HG02840 (cell line): ENCODE data around the gene TSPAN14.

Source experiments
- ATAC-seq: cut with Tn5 transposase; IDR thresholded peaks from one replicate; pipeline ENCODE4 v1.9.1; 2021; ENCODE audit warnings: mild to moderate bottlenecking, moderate library complexity, moderate number of reproducible peaks; ENCODE audit not compliant: unreplicated experiment, low FRiP score

Gene TSPAN14

DNA sequence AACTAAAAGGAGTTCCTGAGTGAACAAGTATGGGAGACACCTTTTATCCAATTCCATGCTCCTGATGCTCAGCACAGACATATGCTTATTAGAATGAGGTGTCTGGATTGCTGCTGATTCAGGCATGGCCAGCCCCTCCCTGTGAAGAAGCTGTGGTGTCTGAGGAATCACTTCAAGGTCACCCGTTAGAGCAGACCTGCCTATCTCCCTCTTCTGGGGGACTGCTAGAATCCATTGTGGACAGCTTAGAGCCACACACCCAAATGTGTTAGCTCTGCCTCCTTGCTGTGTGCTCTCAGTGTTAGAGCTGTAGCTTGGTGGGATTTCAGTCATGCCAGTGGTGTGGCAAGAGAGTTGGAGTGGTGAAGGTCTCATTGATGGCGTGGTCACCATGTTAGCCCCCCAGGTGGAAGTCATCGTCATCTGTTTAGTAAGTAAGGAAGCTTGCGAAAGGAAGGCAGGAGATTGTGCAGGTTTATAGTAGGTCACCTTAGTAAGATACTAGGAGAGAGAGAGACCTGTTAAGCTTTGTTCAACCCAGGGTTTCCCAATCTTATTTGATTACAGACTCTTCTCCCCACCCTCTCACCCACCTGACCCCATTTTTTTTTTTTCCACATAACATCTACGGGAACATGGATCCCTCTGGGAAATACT lies 32.9 kb upstream of the TSPAN14 start:
- ATAC-seq, result no peak

DNA sequence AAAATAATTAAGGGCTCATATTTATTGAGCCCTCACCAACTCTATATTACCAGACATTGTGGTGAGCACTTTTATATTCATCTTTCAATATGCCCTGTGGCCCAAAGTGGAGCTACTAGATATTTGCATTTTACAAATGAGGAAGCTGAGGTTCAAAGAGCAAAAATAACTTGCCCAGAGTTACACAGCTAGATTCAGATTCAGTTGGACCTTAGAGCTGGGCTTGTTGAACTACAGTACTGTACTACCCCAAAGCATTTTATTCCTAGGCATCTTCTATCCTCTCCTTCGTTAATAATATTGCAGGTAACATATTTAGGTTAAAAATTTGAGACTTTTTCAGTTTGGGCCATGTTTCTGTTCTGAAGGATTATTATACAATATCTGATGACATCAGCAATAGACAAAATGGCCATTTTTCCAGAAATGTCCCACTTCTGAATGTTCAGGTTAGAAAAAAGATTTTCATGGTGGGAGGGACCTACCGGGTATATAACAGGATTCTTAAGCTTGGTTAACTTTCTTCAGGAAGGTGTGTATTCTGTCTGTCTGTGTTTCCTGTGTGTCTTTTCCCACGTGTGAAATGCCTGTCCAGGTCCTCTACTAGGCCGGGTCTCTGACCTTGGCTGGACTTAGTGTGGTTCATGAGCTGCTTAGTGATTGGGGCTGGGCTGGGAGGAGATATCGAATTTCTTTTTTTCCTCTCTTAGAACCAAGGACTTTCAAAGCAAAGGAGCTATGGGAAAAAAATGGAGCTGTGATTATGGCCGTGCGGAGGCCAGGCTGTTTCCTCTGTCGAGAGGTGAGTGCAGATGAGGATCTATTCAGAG lies 32.2 kb upstream of the TSPAN14 start:
- peak; percentile 97 for ATAC-seq

GRCh38 chr10:80425901-80426300 lies 28.2 kb upstream of the TSPAN14 start:
- no peak for ATAC-seq

- no peak for ATAC-seq
Measured at GRCh38 chr10:80427541-80427940, 26.6 kb upstream of the TSPAN14 start.

- ATAC-seq, result no peak
Measured at GRCh38 chr10:80429521-80429973, 24.6 kb upstream of the TSPAN14 start.

DNA sequence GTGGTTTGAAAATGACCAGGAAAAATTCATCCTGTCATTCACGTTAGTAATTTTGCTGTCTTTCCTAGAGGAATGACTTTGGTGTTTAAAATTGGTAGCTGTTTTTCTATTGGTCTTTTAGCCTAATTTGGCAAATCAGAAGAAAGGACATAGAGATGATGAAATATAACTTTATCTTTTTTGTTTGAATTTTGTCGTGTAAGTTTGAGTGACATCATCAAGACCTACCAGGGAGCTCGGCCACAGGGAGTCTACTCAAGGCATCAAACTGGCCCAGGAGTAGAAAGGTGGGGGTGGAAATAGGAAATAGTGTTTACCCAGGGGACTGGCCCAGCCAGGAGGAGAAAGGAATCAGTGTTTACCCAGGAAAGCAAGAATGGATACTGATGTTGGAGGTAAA lies 21.0 kb upstream of the TSPAN14 start:
- no peak for ATAC-seq

DNA sequence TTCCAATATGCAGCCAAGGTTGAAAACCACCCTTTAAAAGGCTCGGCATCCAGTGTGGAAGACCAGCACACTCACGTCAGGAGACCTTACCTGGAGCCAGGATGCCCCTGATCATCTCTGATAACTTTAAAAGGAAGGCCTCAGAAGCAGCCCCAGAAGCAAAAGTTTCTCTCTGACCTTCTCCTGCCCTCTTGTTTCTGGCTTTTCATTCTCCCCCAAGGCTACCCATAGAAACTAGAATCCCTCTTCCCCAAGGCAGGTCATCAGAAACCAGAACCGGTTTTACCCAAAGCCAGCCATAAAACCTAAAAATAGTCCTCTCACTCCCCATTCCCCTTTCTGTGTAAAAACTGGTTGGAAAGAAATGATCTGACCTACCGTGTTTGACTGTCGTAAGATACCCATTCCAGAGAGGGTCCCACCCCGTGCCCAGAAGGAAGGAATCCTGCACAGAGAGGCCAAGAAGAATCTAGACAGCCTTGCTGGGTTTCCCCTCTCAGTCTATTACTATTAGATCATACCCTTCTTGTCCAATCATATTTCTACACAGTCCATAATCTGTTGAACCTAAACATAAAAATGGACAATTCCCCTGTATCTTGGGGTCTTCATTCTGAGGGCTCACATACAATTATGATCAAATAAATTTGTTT lies 17.5 kb upstream of the TSPAN14 start:
- ATAC-seq, result no peak

GRCh38 chr10:80437227-80437626 lies 16.9 kb upstream of the TSPAN14 start:
- no peak for ATAC-seq

GRCh38 chr10:80441831-80442230 lies 12.3 kb upstream of the TSPAN14 start:
- ATAC-seq, result no peak

- no peak for ATAC-seq
Measured at GRCh38 chr10:80442879-80443278, 11.2 kb upstream of the TSPAN14 start.

- ATAC-seq, result no peak
Measured at GRCh38 chr10:80443531-80443974, 10.6 kb upstream of the TSPAN14 start.

DNA sequence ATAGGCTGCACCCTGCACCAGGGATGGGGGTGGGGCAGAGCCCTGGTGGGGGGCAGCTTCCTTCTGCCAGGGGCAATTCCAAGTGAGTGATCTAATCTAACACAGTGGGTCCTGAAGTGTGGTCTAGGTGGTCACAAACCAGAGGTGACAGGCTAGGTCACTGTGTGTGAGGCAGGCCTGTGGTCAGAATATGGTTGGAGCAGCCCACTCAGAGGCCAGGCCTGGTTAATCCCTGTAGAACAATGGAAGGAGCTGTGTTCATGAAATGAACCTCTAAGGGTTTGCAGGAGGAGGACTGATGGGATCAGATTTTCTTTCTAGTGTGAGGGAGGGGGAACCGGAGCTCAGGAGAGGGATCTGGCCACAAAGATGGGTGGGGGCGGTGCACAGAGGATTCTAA lies 10.0 kb upstream of the TSPAN14 start:
- ATAC-seq, result no peak

DNA sequence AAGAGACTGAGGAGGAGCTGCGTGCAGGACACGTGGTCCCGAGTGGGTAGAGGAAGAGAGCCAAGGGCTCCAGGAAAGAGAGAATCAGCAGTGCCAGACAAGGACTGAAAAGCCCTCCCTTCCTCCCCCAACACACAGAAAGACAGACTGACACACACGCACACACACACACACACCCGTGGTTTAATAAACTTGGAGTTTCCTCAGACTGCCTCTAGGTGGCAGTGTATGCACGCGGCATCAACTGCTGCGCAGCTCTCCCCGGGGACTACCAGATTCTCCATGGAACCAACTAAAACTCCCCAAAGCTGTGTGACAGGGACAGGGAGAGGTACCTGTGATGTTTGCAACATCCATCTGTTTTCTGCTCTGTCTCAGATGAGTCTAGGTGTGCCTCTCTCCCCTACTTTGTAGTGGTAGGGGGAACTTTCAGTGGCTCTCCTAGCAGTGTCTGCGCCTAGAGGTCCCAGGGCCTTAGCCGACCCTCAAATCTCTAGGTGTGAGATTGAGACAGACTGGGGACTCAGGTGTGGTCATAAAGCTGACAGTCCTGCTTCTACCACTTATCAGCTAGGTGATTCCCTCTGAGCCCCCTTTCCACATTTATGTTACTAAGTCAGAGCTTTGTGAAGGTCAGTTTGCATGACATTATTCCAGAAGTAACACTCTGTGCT lies 9.3 kb upstream of the TSPAN14 start:
- peak; percentile 72 for ATAC-seq

GRCh38 chr10:80447436-80448190 lies 6.5 kb upstream of the TSPAN14 start:
- no peak for ATAC-seq

GRCh38 chr10:80448209-80448942 lies 5.7 kb upstream of the TSPAN14 start:
- no peak for ATAC-seq

GRCh38 chr10:80449520-80449919 lies 4.6 kb upstream of the TSPAN14 start:
- no peak for ATAC-seq

GRCh38 chr10:80451132-80451531 lies 3.0 kb upstream of the TSPAN14 start:
- ATAC-seq, result no peak

GRCh38 chr10:80452069-80452468 lies 2.0 kb upstream of the TSPAN14 start:
- no peak for ATAC-seq

- no peak for ATAC-seq
Measured at GRCh38 chr10:80452640-80453039, 1.5 kb upstream of the TSPAN14 start.
